HG02571 (cell line): Measurements from ENCODE around the gene TUBA1B.
"Not testable (repeated sequence)": the region's sequence is repeated elsewhere in the genome, so short reads cannot be mapped to it uniquely, and the experiment has no call there.

Experiments
- ATAC-seq: cut with Tn5 transposase; IDR thresholded peaks from one replicate; pipeline ENCODE4 v1.9.1; 2021; ENCODE audit warnings: mild to moderate bottlenecking, moderate library complexity; ENCODE audit not compliant: unreplicated experiment

TUBA1B gene

GRCh38 chr12:49131051-49131893 lies at the start of gene TUBA1B:
TSS of gene TUBA1B (minus strand) at chr12:49131395. CDS start at chr12:49131300, 95 bp downstream.
- peak; percentile 63 for ATAC-seq

DNA sequence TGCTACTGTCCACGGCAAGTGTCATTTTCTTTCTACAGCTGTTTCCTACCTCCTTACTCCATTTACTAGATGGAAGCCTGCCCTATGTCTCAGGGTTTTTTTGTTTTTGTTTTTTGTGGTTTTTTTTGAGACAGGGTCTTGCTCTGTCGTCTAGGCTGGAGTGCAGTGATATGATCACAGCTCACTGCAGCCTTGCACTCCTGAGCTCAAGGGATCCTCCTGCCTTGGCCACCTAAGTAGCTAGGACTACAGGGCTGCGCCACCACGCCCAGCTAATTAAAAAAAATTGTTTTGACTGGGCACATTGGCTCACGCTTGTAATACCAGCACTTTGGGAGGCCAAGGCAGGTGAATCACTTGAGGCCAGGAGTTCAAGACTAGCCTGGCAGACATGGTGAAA lies 43.0 kb upstream of the TUBA1B start:
- ATAC-seq, result no peak

DNA sequence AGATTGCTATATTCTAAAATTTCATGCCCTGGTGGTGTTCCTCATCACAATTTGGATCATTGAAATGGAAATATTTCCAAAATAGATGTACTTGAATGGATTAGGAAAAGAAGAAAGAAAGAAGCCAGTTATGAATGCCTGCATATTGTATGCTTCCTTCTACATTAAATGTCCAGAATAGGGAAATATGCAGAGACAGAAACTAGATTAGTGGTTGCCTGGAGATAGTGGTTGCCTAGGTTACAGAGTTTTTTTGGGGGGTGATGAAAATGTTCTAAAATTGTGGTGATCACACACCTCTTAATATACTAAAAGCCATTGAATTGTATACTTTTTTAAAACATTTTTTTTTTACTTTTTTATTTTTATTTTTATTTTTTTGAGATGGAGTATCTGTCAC lies 39.7 kb upstream of the TUBA1B start:
- ATAC-seq, result no peak

- no peak for ATAC-seq
These were observed 33.9 kb upstream of the TUBA1B start for GRCh38 chr12:49165114-49165513.

- ATAC-seq, result not testable (repeated sequence)
These were observed 30.7 kb upstream of the TUBA1B start for GRCh38 chr12:49161901-49162300.

GRCh38 chr12:49161092-49161795 lies 30.0 kb upstream of the TUBA1B start:
- ATAC-seq, result no peak

GRCh38 chr12:49160399-49160798 lies 29.2 kb upstream of the TUBA1B start:
- no peak for ATAC-seq

DNA sequence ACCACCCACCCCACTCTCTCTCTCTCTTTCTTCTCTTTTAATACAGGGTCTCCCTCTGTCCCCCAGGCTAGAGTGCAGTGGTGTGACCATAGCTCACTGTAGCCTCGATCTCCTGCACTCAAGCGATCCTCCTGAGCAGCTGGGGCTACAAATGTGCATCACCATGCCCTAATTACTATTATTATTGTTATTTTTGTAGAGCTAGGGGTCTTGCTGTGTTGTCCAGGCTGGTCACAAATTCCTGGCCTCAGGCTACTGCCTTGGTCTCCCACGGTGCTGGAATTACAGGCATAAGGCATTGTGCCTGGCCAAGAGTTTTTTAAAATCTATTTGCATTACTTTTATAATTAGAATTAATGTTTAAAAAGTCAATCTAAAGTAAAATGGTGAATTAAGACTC lies 23.0 kb upstream of the TUBA1B start:
- no peak for ATAC-seq

DNA sequence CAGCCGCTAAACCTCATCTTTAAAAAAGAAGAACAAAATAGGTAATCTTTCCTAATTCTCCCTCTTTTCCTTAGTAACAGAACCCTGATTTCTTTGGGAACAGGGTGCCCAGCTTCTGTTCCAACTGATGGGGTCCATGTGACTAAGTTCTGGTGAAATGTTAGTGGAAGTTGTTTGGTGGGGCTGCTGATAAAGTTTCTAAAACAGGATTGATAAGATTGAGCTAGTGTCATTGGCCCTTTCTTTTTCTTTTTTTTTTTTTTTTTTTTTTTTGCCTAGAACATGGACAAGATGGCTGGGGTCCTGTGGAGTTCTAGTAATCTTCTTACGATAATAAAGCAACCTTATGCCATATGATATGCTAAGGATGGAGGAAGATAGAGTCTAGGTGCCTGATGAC lies 16.2 kb upstream of the TUBA1B start:
- ATAC-seq, result no peak

DNA sequence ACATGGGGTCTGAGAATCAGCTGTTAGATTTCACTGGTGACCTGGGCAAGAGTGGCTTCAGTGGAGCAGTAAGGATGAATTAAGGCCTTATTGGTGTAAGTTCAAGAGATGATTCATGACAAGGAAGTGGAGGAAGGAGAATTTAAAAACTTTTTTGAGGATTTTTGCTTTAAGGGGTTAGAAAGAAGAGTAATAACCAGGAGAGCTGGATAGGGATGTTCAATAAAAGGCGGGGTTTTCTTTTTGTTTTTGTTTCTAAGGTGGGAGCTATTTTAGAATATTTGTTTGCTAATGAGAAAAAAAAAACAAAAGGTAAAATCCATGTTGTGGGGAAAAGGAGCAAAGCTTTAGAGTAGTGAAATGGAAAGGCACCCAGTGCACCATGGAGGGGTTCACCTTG lies 15.2 kb upstream of the TUBA1B start:
- ATAC-seq, result no peak

GRCh38 chr12:49144384-49144783 lies 13.2 kb upstream of the TUBA1B start:
- no peak for ATAC-seq

DNA sequence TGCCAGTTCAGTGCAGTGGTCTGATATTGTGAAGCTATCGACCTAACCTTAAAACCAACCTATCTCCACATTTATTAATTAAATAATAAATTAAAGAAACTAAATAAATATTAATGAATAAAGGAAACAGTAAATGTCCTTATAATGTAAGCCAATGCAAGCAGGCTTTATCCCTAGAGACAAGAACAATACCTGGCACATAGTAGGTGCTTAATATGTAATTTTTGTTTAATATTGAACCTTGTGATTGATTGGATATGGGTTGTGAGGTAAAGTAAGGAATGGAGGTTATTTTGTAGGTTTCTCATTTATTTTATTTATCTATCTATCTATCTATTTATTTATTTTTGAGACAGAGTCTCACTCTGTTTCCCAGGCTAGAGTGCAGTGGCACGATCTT lies 7.8 kb upstream of the TUBA1B start:
- no peak for ATAC-seq

GRCh38 chr12:49138587-49138986 lies 7.4 kb upstream of the TUBA1B start:
- no peak for ATAC-seq

- ATAC-seq, result no peak
These were observed 6.3 kb upstream of the TUBA1B start for GRCh38 chr12:49137476-49137875.

DNA sequence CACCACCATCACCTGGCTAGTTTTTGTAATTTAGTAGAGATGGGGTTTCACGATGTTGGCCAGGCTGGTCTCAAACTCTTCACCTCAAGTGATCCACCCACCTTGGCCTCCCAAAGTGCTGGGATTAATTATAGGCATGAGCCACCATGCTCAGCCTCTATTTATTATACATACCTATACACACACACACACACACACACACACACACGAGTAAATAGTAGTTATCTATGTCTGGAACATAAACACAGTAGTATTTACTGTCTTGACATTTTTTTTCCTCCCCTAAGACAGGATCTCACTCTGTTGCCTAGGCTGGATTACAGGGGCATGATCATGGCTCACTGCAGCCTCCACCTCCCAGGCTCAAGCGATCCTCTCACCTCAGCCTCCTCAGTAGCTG lies 5.8 kb upstream of the TUBA1B start:
- ATAC-seq, result not testable (repeated sequence)

- no peak for ATAC-seq
These were observed 2.4 kb upstream of the TUBA1B start for GRCh38 chr12:49133590-49133989.

DNA sequence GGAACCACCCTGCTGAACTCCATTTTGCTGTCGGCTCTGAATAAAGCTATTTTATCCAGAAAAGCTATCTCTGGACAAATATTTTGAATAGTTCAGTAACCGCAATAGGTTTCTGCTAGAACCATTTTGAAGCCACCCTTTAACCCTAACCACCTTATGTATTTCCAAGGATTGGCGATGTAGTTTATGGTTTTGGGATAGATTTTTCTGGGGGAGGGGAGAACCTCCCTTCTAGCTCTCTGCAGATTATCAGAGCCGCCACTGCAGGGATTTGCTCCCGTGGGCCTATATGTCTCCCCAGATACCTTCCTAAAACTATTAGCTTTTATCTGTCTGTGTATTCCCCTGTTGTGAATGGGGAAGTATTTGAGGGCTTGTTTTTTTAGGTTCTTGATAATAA lies 1.8 kb upstream of the TUBA1B start:
- no peak for ATAC-seq

DNA sequence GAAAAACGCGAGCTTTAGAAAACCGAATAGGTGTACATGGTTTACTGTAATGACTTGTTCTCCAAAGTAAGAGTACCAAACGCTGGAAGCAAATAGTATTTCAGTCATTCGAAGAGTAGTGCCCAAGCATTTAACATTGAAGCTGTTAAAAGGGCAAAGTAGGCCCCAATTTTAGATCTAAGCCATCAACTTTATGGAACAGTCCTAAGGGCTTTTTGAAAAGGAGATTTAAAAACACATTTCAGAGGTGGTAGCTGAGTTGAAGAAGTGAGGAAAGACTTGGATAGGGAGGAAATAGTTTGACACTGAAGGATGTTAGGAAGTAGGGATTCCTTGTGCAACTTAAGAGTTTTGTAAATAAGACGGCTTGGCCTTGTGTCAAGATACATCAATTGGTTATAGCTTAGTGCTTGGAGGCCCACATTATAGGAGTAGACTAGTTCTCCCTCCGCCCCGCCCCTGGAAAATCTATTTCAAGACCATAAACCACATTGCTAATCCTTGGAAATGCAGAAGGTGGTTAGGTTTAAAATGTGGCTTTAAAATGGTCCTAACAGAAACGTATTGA lies 783 bp upstream of the TUBA1B start:
- no peak for ATAC-seq

DNA sequence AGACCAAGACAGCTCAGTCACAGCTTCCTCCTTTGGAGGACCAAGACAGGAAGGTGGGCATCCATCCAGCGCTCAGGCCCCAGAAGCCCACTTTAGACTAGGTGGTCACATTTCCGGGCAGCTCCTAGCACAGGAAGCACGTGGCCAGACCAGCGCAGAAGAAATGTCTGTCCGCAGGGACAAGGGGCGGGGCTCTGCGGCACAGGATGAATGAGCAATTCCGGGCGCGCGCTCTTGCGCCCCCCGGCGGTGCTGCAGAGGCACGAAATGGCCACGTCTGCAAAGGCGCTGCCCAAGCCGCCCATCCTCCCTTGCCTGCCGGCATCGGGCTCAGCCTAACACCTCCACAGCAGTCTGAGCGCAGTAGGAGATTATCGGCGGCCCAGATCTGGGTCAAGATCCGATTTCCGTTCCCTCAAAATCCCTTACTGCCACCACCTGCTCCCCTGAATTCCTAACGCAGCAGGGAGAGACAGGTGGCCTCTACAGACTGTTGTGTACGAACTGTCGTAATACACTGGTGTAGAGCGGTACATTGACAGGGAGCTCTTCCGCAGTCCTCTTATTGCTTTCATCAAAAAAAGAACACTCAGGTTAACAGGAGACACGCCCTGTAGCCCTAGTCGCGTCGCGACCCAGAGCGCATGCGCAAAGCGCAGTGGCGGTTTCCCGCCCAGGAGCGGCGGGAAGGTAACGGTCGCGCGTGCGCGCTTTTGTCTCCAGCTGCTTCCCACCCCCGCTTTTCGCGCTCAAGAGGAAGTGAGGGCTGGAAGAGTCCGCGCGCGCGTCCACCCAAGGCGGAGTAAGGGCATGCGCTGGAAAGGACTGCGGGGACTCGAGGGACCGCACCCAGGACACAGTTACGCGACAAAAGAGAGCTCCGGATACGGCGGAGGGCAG lies 794 bp downstream of the TUBA1B start:
- ATAC-seq, result peak; percentile 48

DNA sequence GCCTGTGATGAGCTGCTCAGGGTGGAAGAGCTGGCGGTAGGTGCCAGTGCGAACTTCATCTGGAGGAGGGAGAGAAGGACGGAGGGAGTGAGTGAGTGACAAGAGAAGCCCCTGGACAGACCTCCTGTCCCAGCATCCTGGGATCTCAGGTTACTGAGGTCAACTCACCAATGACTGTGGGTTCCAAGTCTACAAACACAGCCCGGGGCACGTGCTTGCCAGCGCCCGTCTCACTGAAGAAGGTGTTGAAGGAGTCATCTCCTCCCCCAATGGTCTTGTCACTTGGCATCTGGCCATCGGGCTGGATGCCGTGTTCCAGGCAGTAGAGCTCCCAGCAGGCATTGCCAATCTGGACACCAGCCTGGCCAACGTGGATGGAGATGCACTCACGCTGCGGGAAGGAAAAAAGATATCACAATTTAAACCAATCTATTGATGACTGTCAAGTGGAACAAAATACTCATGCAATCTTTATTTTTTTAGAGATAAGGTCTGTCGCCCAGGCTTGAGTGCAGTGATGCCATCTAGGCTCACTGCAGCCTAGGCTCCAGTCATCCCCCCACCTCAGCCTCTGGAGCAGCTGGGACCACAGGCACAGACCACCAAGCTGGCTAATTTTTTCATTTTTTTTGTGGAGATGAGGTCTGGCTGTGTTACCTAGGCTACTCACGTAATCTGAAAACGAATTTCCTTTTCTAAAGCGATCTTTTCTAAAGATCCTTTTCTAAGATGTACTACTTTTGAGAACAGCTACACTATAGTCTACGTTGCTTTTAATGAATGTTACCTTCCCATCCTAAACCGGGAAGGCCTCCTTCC lies 1.7 kb downstream of the TUBA1B start:
- ATAC-seq, result no peak
